ENCODE measurements around the gene SCARF1.
"Not testable (repeated sequence)": the region's sequence is repeated elsewhere in the genome, so short reads cannot be mapped to it uniquely, and the experiment has no call there.

SCARF1 gene

GRCh38 chr17:1645207-1646171 lies at the start of gene SCARF1:
Gene SCARF1 (minus strand): TSS chr17:1645732. CDS start chr17:1645697, 35 bp downstream.
- no peak for DNase-seq

GRCh38 chr17:1693339-1693738 lies 47.8 kb upstream of the SCARF1 start:
- no peak for DNase-seq

GRCh38 chr17:1690544-1691221 lies 45.2 kb upstream of the SCARF1 start:
- no peak for DNase-seq

GRCh38 chr17:1688405-1688804 lies 42.9 kb upstream of the SCARF1 start:
- DNase-seq: not testable (repeated sequence)

GRCh38 chr17:1686086-1686485 lies 40.6 kb upstream of the SCARF1 start:
- no peak for DNase-seq

- DNase-seq: peak; percentile 96 to 98
These were observed 39.1 kb upstream of the SCARF1 start, which contains the start of gene PRPF8 for GRCh38 chr17:1684378-1685189. Gene PRPF8 (minus strand): TSS chr17:1684867. CDS start chr17:1684571, 296 bp downstream.

GRCh38 chr17:1683459-1683858 lies 37.9 kb upstream of the SCARF1 start:
- no peak for DNase-seq

GRCh38 chr17:1676401-1676800 lies 30.9 kb upstream of the SCARF1 start:
- no peak for DNase-seq

- no peak for DNase-seq
These were observed 27.7 kb upstream of the SCARF1 start for GRCh38 chr17:1673041-1673785.

GRCh38 chr17:1663934-1664333 lies 18.4 kb upstream of the SCARF1 start:
- not testable (repeated sequence) for DNase-seq

GRCh38 chr17:1661045-1661444 lies 15.5 kb upstream of the SCARF1 start:
- no peak for DNase-seq

GRCh38 chr17:1658100-1658499 lies 12.6 kb upstream of the SCARF1 start:
- DNase-seq: no peak

- no peak for DNase-seq
These were observed 8.2 kb upstream of the SCARF1 start for GRCh38 chr17:1653735-1654134.

- DNase-seq: not testable (repeated sequence)
These were observed 7.3 kb upstream of the SCARF1 start for GRCh38 chr17:1652794-1653193.

GRCh38 chr17:1651559-1651844 lies 6.0 kb upstream of the SCARF1 start:
- no peak for DNase-seq

- no peak for DNase-seq
These were observed 5.4 kb upstream of the SCARF1 start for GRCh38 chr17:1650731-1651558.

- DNase-seq: no peak
These were observed 4.4 kb upstream of the SCARF1 start, which contains the start of gene RILP for GRCh38 chr17:1649844-1650501. Gene RILP (minus strand): TSS chr17:1649866. CDS start chr17:1649804, 62 bp downstream.

- DNase-seq: peak; percentile 92 to 93
These were observed 3.7 kb upstream of the SCARF1 start for GRCh38 chr17:1648963-1649843.

- DNase-seq: peak in 1 of 2 donors; percentile 65
These were observed 2.8 kb upstream of the SCARF1 start for GRCh38 chr17:1648173-1648962.
